Activated CD8-positive, alpha-beta memory T cell treated with anti-CD3 and anti-CD28 coated beads, Interleukin-2, amount 10 ng/mL, durations not matched to agents 7 days and 5 days (primary cell): ENCODE results near the gene ZDHHC19. TPM values are rescaled to one million over a fixed set of nuclear protein-coding genes. Genes with fewer than 3 reads are reported as not detected.
A peak's percentile ranks its signal among the peaks of the same experiment; 100 is the strongest.
"Not testable (repeated sequence)": the region's sequence is repeated elsewhere in the genome, so short reads cannot be mapped to it uniquely, and the experiment has no call there.

ENCODE experiments used
- ATAC-seq: fragments of 150-1000 bp; cut with Tn5 transposase; one replicate; pipeline ENCODE4 v1.10.0; 2021; ENCODE audit warnings: moderate library complexity
- CTCF ChIA-PET: fragments of 350-600 bp; sonication (Branson Sonifier 250); formaldehyde crosslinking; loops from one replicate; lab custom pipeline; 2021; ENCODE audit warnings: antibody characterized with exemption; lab: Charles Lee
- DNase-seq: peaks from one replicate; pipeline ENCODE4 v3.0.0-alpha.2; 2020
- H3K27ac Mint-ChIP-seq: one replicate; pipeline ENCODE4 v1.8.0; 2021; ENCODE audit warnings: mild to moderate bottlenecking, mixed read lengths
- H3K27me3 Mint-ChIP-seq: one replicate; pipeline ENCODE4 v1.8.0; 2021; ENCODE audit warnings: mixed read lengths
- H3K36me3 Mint-ChIP-seq: one replicate; pipeline ENCODE4 v1.8.0; 2021; ENCODE audit warnings: mild to moderate bottlenecking, mixed read lengths
- H3K4me1 Mint-ChIP-seq: one replicate; pipeline ENCODE4 v1.8.0; 2021; ENCODE audit warnings: mixed read lengths
- H3K4me3 Mint-ChIP-seq: one replicate; pipeline ENCODE4 v1.8.0; 2021; ENCODE audit warnings: mild to moderate bottlenecking, moderate library complexity, mixed read lengths
- H3K9me3 Mint-ChIP-seq: one replicate; pipeline ENCODE4 v1.8.0; 2022; ENCODE audit warnings: low read depth, mixed read lengths
- total RNA-seq, 2 experiments: library from RNA; stranded (reverse); gene quantifications; one replicate each; pipeline ENCODE4 v1.2.3, GENCODE V29; 2021

ZDHHC19 gene
- total RNA-seq, 2 experiments from 2014 or later: not detected

- peak overlapping the region; percentile 77 for H3K4me3 Mint-ChIP-seq
- CTCF ChIA-PET: interaction anchor here (0.9 to 1.2 kb wide), 2 partner anchors 11 to 357 kb away, joined by 3 to 5 read pairs; no protein-coding TSS in a partner anchor
- peak; percentile 59 for ATAC-seq
- peaks cover 32% of the 10 kb centered on the region for H3K27me3 Mint-ChIP-seq
- H3K36me3 Mint-ChIP-seq: no peaks in the 10 kb centered on the region
- H3K9me3 Mint-ChIP-seq: no peaks in the 10 kb centered on the region
- H3K4me1 Mint-ChIP-seq: peaks cover 15% of the 10 kb centered on the region
- no peak overlapping the region for H3K27ac Mint-ChIP-seq
- DNase-seq: peak; percentile 49
Measured at GRCh38 chr3:196207159-196207832, 3.9 kb downstream of the ZDHHC19 start.

GRCh38 chr3:196205442-196206205, 5.6 kb downstream of the ZDHHC19 start:
- H3K27ac Mint-ChIP-seq: not testable (repeated sequence)

GRCh38 chr3:196203846-196204245, 7.4 kb downstream of the ZDHHC19 start:
- no peak for DNase-seq
- CTCF ChIA-PET: no interaction called here
- H3K4me3 Mint-ChIP-seq: no peak overlapping the region
- H3K27ac Mint-ChIP-seq: no peak overlapping the region
- no peaks in the 10 kb centered on the region for H3K9me3 Mint-ChIP-seq
- H3K36me3 Mint-ChIP-seq: no peaks in the 10 kb centered on the region
- H3K27me3 Mint-ChIP-seq: peaks cover 32% of the 10 kb centered on the region
- ATAC-seq: no peak
- H3K4me1 Mint-ChIP-seq: peaks cover 15% of the 10 kb centered on the region

More at GRCh38 chr3:196205442-196206205, 5.6 kb downstream of the ZDHHC19 start:
- Mint-ChIP-seq H3K4me1 (peaks cover 15% of the 10 kb centered on the region), H3K27me3 (peaks cover 32% of the 10 kb centered on the region)
- H3K36me3 Mint-ChIP-seq, DNase-seq, CTCF ChIA-PET, ATAC-seq, H3K4me3 Mint-ChIP-seq, H3K9me3 Mint-ChIP-seq: not testable (repeated sequence)

- DNase-seq (no peak), ATAC-seq (no peak)
- Mint-ChIP-seq H3K27ac (no peak overlapping the region), H3K4me3 (no peak overlapping the region), H3K36me3 (no peaks in the 10 kb centered on the region), H3K4me1 (peaks cover 9% of the 10 kb centered on the region), H3K9me3 (no peaks in the 10 kb centered on the region), H3K27me3 (peaks cover 32% of the 10 kb centered on the region)
- CTCF ChIA-PET: no interaction called here
Measured at GRCh38 chr3:196202516-196202970, 8.7 kb downstream of the ZDHHC19 start.

GRCh38 chr3:196198771-196199753, 12.1 kb downstream of the ZDHHC19 start:
- Mint-ChIP-seq H3K27me3 (peaks cover 8% of the 10 kb centered on the region), H3K9me3 (no peaks in the 10 kb centered on the region), H3K4me1 (peaks cover 24% of the 10 kb centered on the region), H3K36me3 (no peaks in the 10 kb centered on the region), H3K27ac (no peak overlapping the region), H3K4me3 (no peak overlapping the region)
- DNase-seq: no peak
- CTCF ChIA-PET: interaction anchor here (1.0 to 16.1 kb wide), 6 partner anchors 19 to 348 kb away, joined by 3 to 238 read pairs (median 4); no protein-coding TSS in a partner anchor
- ATAC-seq: no peak

GRCh38 chr3:196198081-196198675, 13.0 kb downstream of the ZDHHC19 start:
- CTCF ChIA-PET: interaction anchor here (0.6 to 16.1 kb wide), 3 partner anchors 12 to 123 kb away, joined by 3 to 238 read pairs (median 9); no protein-coding TSS in a partner anchor
- Mint-ChIP-seq H3K4me3 (no peak overlapping the region), H3K27me3 (peaks cover under 1% of the 10 kb centered on the region), H3K4me1 (peaks cover 29% of the 10 kb centered on the region), H3K36me3 (no peaks in the 10 kb centered on the region), H3K9me3 (no peaks in the 10 kb centered on the region), H3K27ac (no peak overlapping the region)
- DNase-seq (no peak), ATAC-seq (no peak)

GRCh38 chr3:196197524-196197923, 13.7 kb downstream of the ZDHHC19 start:
- CTCF ChIA-PET: interaction anchor here (0.6 to 16.1 kb wide), 8 partner anchors 11 to 347 kb away, joined by 3 to 238 read pairs (median 8); no protein-coding TSS in a partner anchor
- no peak for ATAC-seq
- no peaks in the 10 kb centered on the region for H3K36me3 Mint-ChIP-seq
- no peak overlapping the region for H3K27ac Mint-ChIP-seq
- no peaks in the 10 kb centered on the region for H3K27me3 Mint-ChIP-seq
- H3K9me3 Mint-ChIP-seq: no peaks in the 10 kb centered on the region
- H3K4me3 Mint-ChIP-seq: no peak overlapping the region
- peaks cover 36% of the 10 kb centered on the region for H3K4me1 Mint-ChIP-seq
- no peak for DNase-seq

GRCh38 chr3:196195664-196196265, 15.4 kb downstream of the ZDHHC19 start:
- H3K27me3 Mint-ChIP-seq: no peaks in the 10 kb centered on the region
- H3K9me3 Mint-ChIP-seq: no peaks in the 10 kb centered on the region
- H3K27ac Mint-ChIP-seq: peak overlapping the region; percentile 57
- no peak for DNase-seq
- CTCF ChIA-PET: interaction anchor here (0.6 to 16.1 kb wide), 16 partner anchors 8 to 346 kb away, joined by 3 to 238 read pairs (median 6); no protein-coding TSS in a partner anchor
- no peaks in the 10 kb centered on the region for H3K36me3 Mint-ChIP-seq
- H3K4me3 Mint-ChIP-seq: no peak overlapping the region
- ATAC-seq: no peak
- H3K4me1 Mint-ChIP-seq: peaks cover 47% of the 10 kb centered on the region

GRCh38 chr3:196194542-196194915, 16.7 kb downstream of the ZDHHC19 start:
- no peaks in the 10 kb centered on the region for H3K36me3 Mint-ChIP-seq
- H3K4me1 Mint-ChIP-seq: peaks cover 47% of the 10 kb centered on the region
- no peak for DNase-seq
- ATAC-seq: no peak
- H3K4me3 Mint-ChIP-seq: no peak overlapping the region
- H3K9me3 Mint-ChIP-seq: no peaks in the 10 kb centered on the region
- H3K27me3 Mint-ChIP-seq: no peaks in the 10 kb centered on the region
- CTCF ChIA-PET: interaction anchor here (0.7 to 16.1 kb wide), 5 partner anchors 7 to 119 kb away, joined by 3 to 238 read pairs (median 3); no protein-coding TSS in a partner anchor
- H3K27ac Mint-ChIP-seq: peak overlapping the region; percentile 65

- no peak overlapping the region for H3K4me3 Mint-ChIP-seq
- no peaks in the 10 kb centered on the region for H3K36me3 Mint-ChIP-seq
- DNase-seq: no peak
- no peaks in the 10 kb centered on the region for H3K9me3 Mint-ChIP-seq
- H3K4me1 Mint-ChIP-seq: peaks cover 49% of the 10 kb centered on the region
- no peaks in the 10 kb centered on the region for H3K27me3 Mint-ChIP-seq
- no peak for ATAC-seq
- CTCF ChIA-PET: interaction anchor here (0.8 to 16.1 kb wide), 4 partner anchors 11 to 119 kb away, joined by 3 to 238 read pairs (median 4); no protein-coding TSS in a partner anchor
- peak overlapping the region; percentile 97 for H3K27ac Mint-ChIP-seq
Measured at GRCh38 chr3:196193736-196194541, 17.3 kb downstream of the ZDHHC19 start.

- Mint-ChIP-seq H3K36me3 (no peaks in the 10 kb centered on the region), H3K9me3 (no peaks in the 10 kb centered on the region), H3K27ac (peak overlapping the region; percentile 97), H3K4me3 (peak overlapping the region; percentile 45), H3K27me3 (no peaks in the 10 kb centered on the region), H3K4me1 (peaks cover 50% of the 10 kb centered on the region)
- DNase-seq: no peak
- CTCF ChIA-PET: interaction anchor here (1.8 to 16.1 kb wide), 3 partner anchors 10 to 118 kb away, joined by 5 to 238 read pairs (median 54); no protein-coding TSS in a partner anchor
- ATAC-seq: no peak
Measured at GRCh38 chr3:196193133-196193735, 18.0 kb downstream of the ZDHHC19 start.
